GM21515 (cell line): Measurements from ENCODE around the gene MTX2.

Source experiments
- ATAC-seq: cut with Tn5 transposase; IDR thresholded peaks from one replicate; pipeline ENCODE4 v1.9.1; 2021; ENCODE audit not compliant: unreplicated experiment

MTX2 gene

DNA sequence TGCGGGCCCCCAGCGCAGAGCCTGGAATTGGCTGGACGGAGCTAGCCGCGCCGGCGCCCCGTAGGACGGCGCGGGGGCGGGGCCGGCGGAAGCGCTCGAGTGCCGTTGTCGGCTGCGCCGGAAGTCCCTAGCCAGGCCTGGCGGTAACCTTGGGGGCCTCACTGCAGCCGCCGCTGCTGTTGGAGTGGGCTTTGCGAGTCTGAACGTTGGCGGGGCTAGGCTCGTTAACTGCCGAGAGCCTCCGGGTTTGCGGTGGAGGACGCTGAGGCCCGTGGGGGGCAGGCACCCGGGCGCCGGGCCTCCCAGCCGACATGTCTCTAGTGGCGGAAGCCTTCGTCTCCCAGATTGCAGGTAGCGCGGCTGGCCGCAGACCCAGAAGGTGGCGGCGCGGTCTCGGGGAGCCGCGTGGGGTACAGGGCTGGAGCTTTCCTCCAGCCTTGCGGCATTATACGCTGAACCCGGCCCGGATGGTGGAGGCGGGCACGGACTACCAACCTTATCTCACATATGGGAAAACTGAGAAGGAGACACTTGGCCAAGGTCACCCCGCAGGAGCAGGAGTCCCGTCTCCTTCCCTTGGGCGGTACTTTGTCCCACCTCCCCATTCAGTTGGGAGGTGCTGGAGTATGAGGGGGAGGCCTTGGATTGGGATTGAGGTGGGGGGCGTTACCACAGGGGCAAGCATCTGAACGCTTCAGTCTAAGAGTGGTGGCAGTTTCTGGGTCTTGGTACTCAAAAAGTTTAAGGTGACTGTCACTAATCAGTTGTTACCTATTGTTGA, at the start of gene MTX2:
Gene MTX2 (plus strand): TSS at position 124 of the 781 bp plus-strand sequence. CDS start 188 bp downstream, at position 312.
- ATAC-seq = peak; percentile 98

DNA sequence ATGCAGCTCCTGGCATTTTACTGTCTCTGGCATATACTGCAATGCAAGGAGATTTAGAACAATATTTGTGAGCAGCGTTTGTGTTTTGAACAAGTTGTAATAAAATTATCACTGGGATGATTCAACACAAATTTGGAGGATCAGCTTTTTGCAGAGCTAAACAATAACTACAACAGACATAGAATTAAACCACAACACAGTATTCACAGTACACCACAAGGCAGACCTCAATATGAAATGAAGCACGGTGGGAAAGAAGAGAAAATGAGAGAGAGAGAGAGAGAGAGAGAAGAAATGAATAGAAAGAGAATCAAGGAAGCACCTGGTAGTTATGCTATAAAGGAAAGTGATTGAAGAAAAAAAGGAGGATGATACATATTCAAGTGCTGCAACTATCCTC, 41.4 kb upstream of the MTX2 start:
- no peak for ATAC-seq

GRCh38 chr2:176234156-176234555, 35.1 kb upstream of the MTX2 start:
- no peak for ATAC-seq

GRCh38 chr2:176234940-176235339, 34.3 kb upstream of the MTX2 start:
- no peak for ATAC-seq

DNA sequence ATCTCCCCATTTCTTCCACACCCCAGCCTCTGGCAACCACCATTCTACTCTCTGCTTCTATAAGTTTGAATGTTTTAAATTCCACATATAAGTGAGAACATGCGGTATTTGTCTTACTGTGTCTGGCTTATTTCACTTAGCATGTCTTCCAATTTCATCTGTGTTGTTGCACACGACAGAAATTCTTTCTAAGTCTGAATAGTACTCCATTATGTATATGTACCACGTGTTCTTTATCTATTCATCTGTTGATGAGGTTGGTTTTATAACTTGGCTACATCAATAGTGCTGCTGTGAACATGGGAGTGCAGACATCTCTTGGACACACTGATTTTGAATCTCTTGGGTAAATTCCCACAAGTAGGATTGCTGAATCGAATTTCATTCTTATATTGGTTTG, 31.8 kb upstream of the MTX2 start:
- ATAC-seq = no peak

GRCh38 chr2:176239031-176239430, 30.2 kb upstream of the MTX2 start:
- no peak for ATAC-seq

- ATAC-seq = no peak
Measured at GRCh38 chr2:176240301-176240700, 28.9 kb upstream of the MTX2 start.

DNA sequence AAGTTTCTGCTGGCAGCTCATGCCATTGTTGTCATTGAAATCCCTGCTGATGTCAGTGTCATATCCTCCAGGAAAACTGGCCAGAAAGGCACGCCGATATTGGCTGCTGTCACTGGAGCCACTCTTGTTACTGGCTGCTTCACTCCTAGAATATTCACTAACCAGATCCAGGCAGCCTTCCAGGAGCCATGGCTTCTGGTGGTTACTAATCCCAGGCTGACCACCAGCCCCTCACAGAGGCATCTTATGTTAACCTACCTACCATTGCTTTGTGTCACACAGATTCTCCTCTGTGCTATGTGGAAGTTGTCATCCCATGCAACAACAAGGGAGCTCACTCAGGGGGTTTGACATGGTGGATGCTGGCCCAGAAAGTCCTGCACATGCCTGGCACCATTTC, 27.0 kb upstream of the MTX2 start:
- ATAC-seq = no peak

GRCh38 chr2:176246331-176246730, 22.9 kb upstream of the MTX2 start:
- ATAC-seq = no peak

DNA sequence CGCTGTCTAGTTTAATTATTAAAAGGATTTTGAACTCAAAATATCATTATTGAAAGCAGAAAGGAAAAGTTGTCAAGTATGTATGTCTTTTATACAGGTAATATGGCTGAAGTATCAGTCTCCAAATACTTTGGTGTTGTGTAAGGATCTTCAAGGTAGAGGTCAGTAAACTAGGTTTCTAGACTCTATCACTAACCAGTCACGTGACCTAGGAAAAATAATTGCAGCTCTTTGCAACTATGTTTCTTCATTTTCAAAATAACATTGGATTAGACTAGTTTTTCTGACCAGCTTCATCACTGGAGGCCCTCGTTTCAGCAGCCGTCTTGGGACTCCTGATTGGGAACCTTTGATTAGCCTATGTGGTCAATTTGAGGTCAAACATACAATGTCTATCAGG, 21.4 kb upstream of the MTX2 start:
- ATAC-seq = no peak

- ATAC-seq = no peak
Measured at GRCh38 chr2:176251928-176252327, 17.3 kb upstream of the MTX2 start.

- no peak for ATAC-seq
Measured at GRCh38 chr2:176260689-176261088, 8.6 kb upstream of the MTX2 start.

DNA sequence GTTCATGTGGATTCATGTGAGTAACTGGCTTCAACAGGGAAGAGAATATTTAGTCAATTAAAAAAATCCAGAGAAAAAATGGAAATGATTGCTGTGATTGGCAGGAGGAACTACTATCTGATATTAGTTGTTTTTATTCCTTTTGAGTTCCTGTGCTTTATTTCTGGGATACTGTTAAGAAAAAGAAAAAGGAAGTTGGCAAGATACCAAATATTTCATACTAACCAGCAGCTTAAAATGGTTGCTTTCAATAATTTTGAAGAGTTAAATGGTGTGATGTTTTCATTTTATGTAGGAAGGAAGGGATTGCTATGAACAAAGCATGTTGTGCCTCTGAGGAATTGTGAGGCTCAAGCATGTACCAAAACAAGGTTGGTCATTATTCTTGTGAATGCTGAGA, 8.1 kb upstream of the MTX2 start:
- ATAC-seq = no peak

GRCh38 chr2:176268976-176269318, 295 bp upstream of the MTX2 start:
- peak; percentile 30 for ATAC-seq

- no peak for ATAC-seq
Measured at GRCh38 chr2:176270100-176270750, 983 bp downstream of the MTX2 start.

- no peak for ATAC-seq
Measured at GRCh38 chr2:176272870-176273459, 3.7 kb downstream of the MTX2 start.

DNA sequence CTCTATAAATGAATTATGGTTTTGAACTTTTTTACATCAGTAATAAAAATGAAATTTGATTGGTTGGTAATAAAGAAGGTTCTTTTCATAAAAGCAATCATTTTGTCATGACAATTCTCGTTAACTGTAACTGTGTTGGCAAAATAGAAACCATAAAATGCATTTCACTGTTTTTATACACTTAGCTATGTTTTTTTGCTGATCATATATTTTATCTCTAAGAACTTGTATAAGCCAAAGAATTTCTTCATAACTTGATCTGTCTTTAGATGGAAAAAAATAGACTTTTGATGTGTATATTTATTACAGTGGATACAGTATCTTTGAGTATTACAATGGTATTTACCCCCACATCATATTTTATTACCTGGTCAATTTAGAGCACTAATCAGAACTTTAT, 9.7 kb downstream of the MTX2 start:
- no peak for ATAC-seq

GRCh38 chr2:176280156-176280555, 10.9 kb downstream of the MTX2 start:
- no peak for ATAC-seq

DNA sequence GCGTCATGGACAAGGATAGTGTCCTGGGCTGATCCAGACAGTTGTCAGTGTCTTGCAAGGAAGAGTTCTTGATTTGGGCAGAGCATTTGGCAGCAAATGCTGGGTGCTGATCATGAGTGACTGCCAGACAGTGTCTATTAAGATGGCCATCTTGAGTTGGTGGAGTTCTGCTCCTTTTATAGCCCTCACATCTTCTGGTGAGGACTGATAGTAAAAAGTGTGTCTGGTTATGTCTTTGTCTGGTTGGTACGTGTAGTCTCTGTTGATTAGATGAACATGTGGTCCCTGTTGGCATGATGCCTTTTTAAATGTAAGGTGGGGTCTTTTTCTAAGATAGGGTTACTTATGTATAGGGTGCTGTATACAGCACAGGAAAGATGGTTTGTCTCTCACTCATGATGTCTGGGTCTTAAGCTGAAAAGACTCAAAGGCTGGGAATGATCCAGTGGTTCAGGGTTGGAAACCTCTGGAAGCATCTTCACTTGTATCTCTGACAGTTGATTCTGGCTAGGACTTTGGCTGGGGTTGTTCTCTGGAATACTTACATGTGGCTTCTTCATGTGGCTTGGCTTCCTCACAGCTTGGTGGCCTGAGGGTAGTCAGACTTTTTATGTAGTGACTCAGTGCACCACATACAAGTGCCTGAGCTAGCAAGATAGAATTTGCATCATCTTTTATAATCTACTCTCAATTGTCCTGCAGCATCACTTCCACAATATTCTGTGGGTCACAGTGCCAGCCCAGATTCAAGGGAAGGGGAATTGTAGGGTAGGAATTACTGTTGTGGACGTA, 11.8 kb downstream of the MTX2 start:
- no peak for ATAC-seq

DNA sequence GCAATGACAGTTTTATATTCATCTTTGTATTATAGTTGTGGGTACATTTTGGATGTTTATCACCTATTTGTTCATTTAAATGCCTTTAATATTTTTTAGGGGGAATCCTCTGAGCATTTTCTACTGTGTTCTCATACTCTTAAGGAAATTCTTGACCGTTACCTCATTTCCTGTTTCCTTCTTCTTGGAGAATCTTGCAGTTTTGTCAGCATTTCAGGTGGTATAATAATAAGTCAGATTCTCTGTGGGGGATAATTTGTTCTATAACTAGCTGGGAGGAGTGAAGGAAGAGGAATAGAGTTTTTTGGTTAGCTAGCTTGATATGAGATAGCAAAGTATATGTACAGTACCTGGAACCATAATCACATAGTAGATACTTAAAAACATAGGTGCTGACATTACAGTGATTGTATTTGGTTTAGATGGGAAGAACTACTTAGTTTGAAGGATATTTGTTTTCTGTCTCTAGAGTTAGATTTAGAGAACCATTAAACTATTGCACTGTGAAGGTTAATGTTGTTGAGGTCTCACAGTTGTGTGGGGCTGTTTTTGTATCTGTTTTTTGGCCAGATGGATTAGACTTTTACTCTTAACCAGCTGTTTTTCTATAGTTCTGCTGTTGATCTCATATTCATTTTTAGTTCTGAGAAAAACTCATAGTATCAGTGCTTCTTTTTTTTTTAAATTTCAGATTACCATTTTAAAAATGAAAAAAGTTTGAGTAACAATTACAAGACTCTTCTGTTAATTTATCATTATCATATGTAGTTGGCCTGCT, 14.2 kb downstream of the MTX2 start:
- ATAC-seq = no peak
